ENCODE results near the gene HOXA7.

Gene HOXA7

GRCh38 chr7:27140126-27140857 lies 16.2 kb downstream of the HOXA7 start:
- Histone ChIP-seq H3K4me3 (ENCODE audit: low read depth, low read length) (no peak overlapping the region), H3K9me3 (ENCODE audit: control insufficient read depth, insufficient read depth, low read depth, low read length) (no peaks in the 10 kb centered on the region), H3K27ac (ENCODE audit: extremely low read depth, low read depth, low read length) (peak overlapping the region; percentile 98), H3K36me3 (ENCODE audit: control insufficient read depth in 2 of 2, insufficient read depth in 1 of 2, low read length in 2 of 2) (peaks cover 0 to 48% of the 10 kb centered on the region in 2 experiments; a peak in 1 of 3 replicates), H3K4me1 (ENCODE audit: control insufficient read depth, insufficient read depth, low read length) (peaks cover 33% of the 10 kb centered on the region)
- ChIA-PET POLR2A (interaction anchor here (1.3 kb wide), 1 partner anchor 21 kb away, joined by 3 read pairs; no protein-coding TSS in a partner anchor), CTCF (interaction anchor here (0.6 to 4.4 kb wide), 11 partner anchors 8 to 460 kb away, joined by 3 to 26 read pairs (median 7); partner anchors contain the start of gene HOXA4)
- TF ChIP-seq ZXDB (tag by site-specific recombination; IDR thresholded peaks at IDR 0.05) = peak; percentile 69
- no peak for TF ChIP-seq ZNF510 (tag by site-specific recombination; IDR thresholded peaks at IDR 0.05; ENCODE audit: insufficient replicate concordance)
- TF ChIP-seq ZNF626 (tag by site-specific recombination; IDR thresholded peaks at IDR 0.05) = no peak
- no peak for TF ChIP-seq ZSCAN5A (tag by site-specific recombination; IDR thresholded peaks at IDR 0.05)
- TF ChIP-seq ZNF398 (tag by site-specific recombination; IDR thresholded peaks at IDR 0.05) = no peak
- TF ChIP-seq BCL11A (tag by site-specific recombination; IDR thresholded peaks at IDR 0.05; ENCODE audit: low read depth) = peak; percentile 59; the same call in 1 of the 2 replicates
- TF ChIP-seq ZNF629 (tag by site-specific recombination; IDR thresholded peaks at IDR 0.05) = peak; percentile 72
- no peak for TF ChIP-seq ZBTB10 (tag by site-specific recombination; IDR thresholded peaks at IDR 0.05)
- TF ChIP-seq ZNF621 (tag by site-specific recombination; IDR thresholded peaks at IDR 0.05) = no peak
- peak; percentile 54; the same call in 1 of the 2 replicates for TF ChIP-seq ZNF692 (tag by site-specific recombination; IDR thresholded peaks at IDR 0.05)
- TF ChIP-seq ZFHX2 (tag by site-specific recombination; conservative IDR thresholded peaks at IDR 0.05) = no peak
- TF ChIP-seq TCF7L2 (IDR thresholded peaks at IDR 0.05; ENCODE audit: borderline replicate concordance, low read depth, low read length) = peak; percentile 58; the same call in 1 of the 2 replicates
- TF ChIP-seq ZNF10 (tag by site-specific recombination; IDR thresholded peaks at IDR 0.05) = peak; percentile 28; the same call in 1 of the 2 replicates
- 0 out of 2 replicates have a peak, but pooled peaks have one; percentile 24 for TF ChIP-seq ZNF610 (tag by site-specific recombination; IDR thresholded peaks at IDR 0.05; ENCODE audit: borderline replicate concordance)
- TF ChIP-seq KLF10 (tag by site-specific recombination; IDR thresholded peaks at IDR 0.05) = peak; percentile 65
- TF ChIP-seq PRDM2 (tag by site-specific recombination; IDR thresholded peaks at IDR 0.05; ENCODE audit: borderline replicate concordance) = no peak
- peak; percentile 10; the same call in 1 of the 2 replicates for TF ChIP-seq GFI1B (tag by site-specific recombination; IDR thresholded peaks at IDR 0.05)
- peak; percentile 98 for TF ChIP-seq ZNF843 (tag by site-specific recombination; IDR thresholded peaks at IDR 0.05)
- peak; percentile 82 for TF ChIP-seq OVOL3 (tag by site-specific recombination; IDR thresholded peaks at IDR 0.05)
- peak; percentile 14; the same call in 1 of the 2 replicates for TF ChIP-seq ZNF513 (tag by site-specific recombination; IDR thresholded peaks at IDR 0.05)
